Measurements from ENCODE around the gene OR2AG2.

DNA sequence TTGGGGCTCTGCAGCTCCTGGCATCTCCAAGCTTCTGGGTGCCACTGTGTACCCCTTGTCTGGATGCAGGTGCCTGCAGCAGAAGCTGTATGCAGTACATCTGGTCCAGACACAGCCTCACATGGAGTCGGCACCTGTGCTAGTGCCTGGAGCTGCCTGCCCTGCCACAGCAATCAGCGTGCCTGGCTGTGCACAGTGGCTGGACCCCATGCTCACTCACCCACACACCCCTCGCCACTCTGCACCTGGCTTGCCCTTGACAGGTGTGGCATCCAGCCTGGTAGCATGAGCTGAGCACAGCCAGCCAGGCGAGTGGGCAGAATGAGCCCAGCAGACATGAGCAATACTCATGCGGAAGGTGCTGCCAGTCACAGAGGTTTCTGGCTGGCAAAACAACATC lies 47.2 kb upstream of the OR2AG2 start:
- TF ChIP-seq MYC (IDR thresholded peaks at IDR 0.05; ENCODE audit: borderline replicate concordance, low read length) (no peak), SMC3 (IDR thresholded peaks at IDR 0.05) (no peak), HOXB13 (CRISPR knock-in tag; IDR thresholded peaks at IDR 0.05; ENCODE audit: low read depth) (no peak), POLR2A (IDR thresholded peaks at IDR 0.05; ENCODE audit: low read length) (no peak), CBX2 (IDR thresholded peaks at IDR 0.05; ENCODE audit: borderline replicate concordance, low read depth) (no peak), RAD21 (conservative IDR thresholded peaks at IDR 0.05 in 1 of 2, IDR thresholded peaks at IDR 0.05 in 1 of 2) (no peak), CEBPB (IDR thresholded peaks at IDR 0.05) (no peak), CHD2 (IDR thresholded peaks at IDR 0.05; ENCODE audit: low read length, partially characterized antibody) (no peak), BHLHE40 (IDR thresholded peaks at IDR 0.05; ENCODE audit: low read depth, low read length) (no peak)
- TF ChIP-seq, protein P1, sequence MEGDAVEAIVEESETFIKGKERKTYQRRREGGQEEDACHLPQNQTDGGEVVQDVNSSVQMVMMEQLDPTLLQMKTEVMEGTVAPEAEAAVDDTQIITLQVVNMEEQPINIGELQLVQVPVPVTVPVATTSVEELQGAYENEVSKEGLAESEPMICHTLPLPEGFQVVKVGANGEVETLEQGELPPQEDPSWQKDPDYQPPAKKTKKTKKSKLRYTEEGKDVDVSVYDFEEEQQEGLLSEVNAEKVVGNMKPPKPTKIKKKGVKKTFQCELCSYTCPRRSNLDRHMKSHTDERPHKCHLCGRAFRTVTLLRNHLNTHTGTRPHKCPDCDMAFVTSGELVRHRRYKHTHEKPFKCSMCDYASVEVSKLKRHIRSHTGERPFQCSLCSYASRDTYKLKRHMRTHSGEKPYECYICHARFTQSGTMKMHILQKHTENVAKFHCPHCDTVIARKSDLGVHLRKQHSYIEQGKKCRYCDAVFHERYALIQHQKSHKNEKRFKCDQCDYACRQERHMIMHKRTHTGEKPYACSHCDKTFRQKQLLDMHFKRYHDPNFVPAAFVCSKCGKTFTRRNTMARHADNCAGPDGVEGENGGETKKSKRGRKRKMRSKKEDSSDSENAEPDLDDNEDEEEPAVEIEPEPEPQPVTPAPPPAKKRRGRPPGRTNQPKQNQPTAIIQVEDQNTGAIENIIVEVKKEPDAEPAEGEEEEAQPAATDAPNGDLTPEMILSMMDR (IDR thresholded peaks at IDR 0.05) = no peak
- TF ChIP-seq, protein P2, sequence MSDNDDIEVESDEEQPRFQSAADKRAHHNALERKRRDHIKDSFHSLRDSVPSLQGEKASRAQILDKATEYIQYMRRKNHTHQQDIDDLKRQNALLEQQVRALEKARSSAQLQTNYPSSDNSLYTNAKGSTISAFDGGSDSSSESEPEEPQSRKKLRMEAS (IDR thresholded peaks at IDR 0.05) = no peak
- TF ChIP-seq, protein P3, sequence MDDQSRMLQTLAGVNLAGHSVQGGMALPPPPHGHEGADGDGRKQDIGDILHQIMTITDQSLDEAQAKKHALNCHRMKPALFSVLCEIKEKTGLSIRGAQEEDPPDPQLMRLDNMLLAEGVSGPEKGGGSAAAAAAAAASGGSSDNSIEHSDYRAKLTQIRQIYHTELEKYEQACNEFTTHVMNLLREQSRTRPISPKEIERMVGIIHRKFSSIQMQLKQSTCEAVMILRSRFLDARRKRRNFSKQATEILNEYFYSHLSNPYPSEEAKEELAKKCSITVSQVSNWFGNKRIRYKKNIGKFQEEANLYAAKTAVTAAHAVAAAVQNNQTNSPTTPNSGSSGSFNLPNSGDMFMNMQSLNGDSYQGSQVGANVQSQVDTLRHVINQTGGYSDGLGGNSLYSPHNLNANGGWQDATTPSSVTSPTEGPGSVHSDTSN (IDR thresholded peaks at IDR 0.05) = no peak

Data from A549 (cell line).